SU-DHL-6 (cell line): ENCODE data around the gene PIGR.
A peak's percentile ranks its signal among the peaks of the same experiment; 100 is the strongest.

Source experiments
- H2AFZ ChIP-seq: fragments of 200-600 bp; sonication (generic); 2 replicates; pipeline ENCODE4 v1.6.1; 2014; ENCODE audit warnings: low read depth, mild to moderate bottlenecking, moderate library complexity, mixed read lengths, antibody characterized with exemption, low read length; ENCODE audit not compliant: severe bottlenecking
- H3F3A ChIP-seq: fragments of 200-600 bp; shearing (Covaris generic); 2 replicates; pipeline ENCODE4 v1.6.0; 2016; ENCODE audit warnings: antibody characterized with exemption, mild to moderate bottlenecking; ENCODE audit not compliant: insufficient read depth
- H3K27ac ChIP-seq: fragments of 200-600 bp; sonication (generic); 2 replicates; pipeline ENCODE4 v1.5.1; 2016; ENCODE audit warnings: low read depth, mild to moderate bottlenecking, low read length, moderate library complexity, mixed read lengths
- H3K27me3 ChIP-seq: fragments of 200-600 bp; sonication (generic), shearing (Covaris generic); 2 replicates; pipeline ENCODE4 v1.6.0; 2014; ENCODE audit warnings: mild to moderate bottlenecking, low read length
- H3K36me3 ChIP-seq: fragments of 200-600 bp; sonication (generic); 2 replicates; pipeline ENCODE4 v1.6.1; 2014; ENCODE audit warnings: mild to moderate bottlenecking, low read length, mixed read lengths
- H3K4me2 ChIP-seq: fragments of 300-600, 200-600 bp; shearing (Covaris generic), sonication (generic); 2 replicates; pipeline ENCODE4 v1.6.0; 2014; ENCODE audit warnings: low read length, low read depth, mild to moderate bottlenecking; ENCODE audit not compliant: poor library complexity, severe bottlenecking
- H3K4me3 ChIP-seq: fragments of 200-600 bp; sonication (generic); 2 replicates; pipeline ENCODE4 v1.5.1; 2014; ENCODE audit warnings: antibody characterized with exemption, low read length, mild to moderate bottlenecking, mixed read lengths; ENCODE audit not compliant: insufficient read depth, poor library complexity, severe bottlenecking
- H3K79me2 ChIP-seq: fragments of 200-600 bp; sonication (generic); 2 replicates; pipeline ENCODE4 v1.6.1; 2014; ENCODE audit warnings: mild to moderate bottlenecking, low read length, moderate library complexity; ENCODE audit not compliant: insufficient read depth
- H3K9ac ChIP-seq: fragments of 200-600 bp; sonication (generic); 2 replicates; pipeline ENCODE4 v1.7.0; 2014; ENCODE audit warnings: mild to moderate bottlenecking, low read length
- H3K9me2 ChIP-seq: fragments of 200-600 bp; sonication (generic); replicated peaks from 2 replicates; pipeline ENCODE4 v1.6.1; 2014; ENCODE audit warnings: low read length; ENCODE audit not compliant: insufficient read depth
- H3K9me3 ChIP-seq: fragments of 200-600 bp; sonication (generic); 2 replicates; pipeline ENCODE4 v1.6.1; 2014; ENCODE audit warnings: low read length, mixed read lengths; ENCODE audit not compliant: insufficient read depth
- H4K20me1 ChIP-seq: fragments of 200-600 bp; sonication (generic); 2 replicates; pipeline ENCODE4 v1.6.1; 2014; ENCODE audit warnings: low read depth, mild to moderate bottlenecking, antibody characterized with exemption, low read length, moderate library complexity, mixed read lengths
- CTCF ChIP-seq: fragments of 200-600 bp; sonication (generic); IDR thresholded peaks from one replicate; pipeline ENCODE4 v1.5.1; 2017; ENCODE audit warnings: antibody characterized with exemption, mild to moderate bottlenecking, low read length, moderate library complexity; ENCODE audit not compliant: insufficient read depth, poor library complexity, severe bottlenecking
- EZH2phosphoT487 ChIP-seq: fragments of 200-600 bp; sonication (generic), shearing (Covaris generic); conservative IDR thresholded peaks from 2 replicates; pipeline ENCODE4 v1.6.1; 2018; ENCODE audit warnings: mild to moderate bottlenecking, antibody characterized with exemption, low read length, moderate library complexity, mixed read lengths

The PIGR gene

GRCh38 chr1:206913766-206914537 lies 32.3 kb downstream of the PIGR start:
- H3K79me2 ChIP-seq = no peaks in the 10 kb centered on the region
- no peaks in the 10 kb centered on the region for H3K36me3 ChIP-seq

GRCh38 chr1:206912445-206913095 lies 33.7 kb downstream of the PIGR start:
- Histone ChIP-seq H3K9ac (no peak overlapping the region), H3K9me3 (no peaks in the 10 kb centered on the region), H3K27me3 (no peaks in the 10 kb centered on the region), H3K9me2 (no peaks in the 10 kb centered on the region), H2AFZ (no peak overlapping the region), H3F3A (no peaks in the 10 kb centered on the region), H3K27ac (no peak overlapping the region), H3K79me2 (no peaks in the 10 kb centered on the region), H3K4me3 (no peak overlapping the region), H4K20me1 (no peaks in the 10 kb centered on the region), H3K36me3 (no peaks in the 10 kb centered on the region), H3K4me2 (no peak overlapping the region)
- no peak for TF ChIP-seq EZH2phosphoT487
- TF ChIP-seq CTCF = peak; percentile 67

More at GRCh38 chr1:206913766-206914537, 32.3 kb downstream of the PIGR start:
- H3K9me3 ChIP-seq = no peaks in the 10 kb centered on the region
- no peak overlapping the region for H3K27ac ChIP-seq
- no peak overlapping the region for H3K4me3 ChIP-seq
- no peaks in the 10 kb centered on the region for H3K9me2 ChIP-seq
- H3K4me2 ChIP-seq = no peak overlapping the region
- H3K27me3 ChIP-seq = no peaks in the 10 kb centered on the region
- TF ChIP-seq CTCF (no peak), EZH2phosphoT487 (no peak)
- no peaks in the 10 kb centered on the region for H3F3A ChIP-seq
- H3K9ac ChIP-seq = no peak overlapping the region
- no peak overlapping the region for H2AFZ ChIP-seq
- no peaks in the 10 kb centered on the region for H4K20me1 ChIP-seq

GRCh38 chr1:206911064-206911663 lies 35.1 kb downstream of the PIGR start:
- no peak overlapping the region for H3K27ac ChIP-seq
- no peaks in the 10 kb centered on the region for H3K79me2 ChIP-seq
- no peak overlapping the region for H3K9ac ChIP-seq
- no peaks in the 10 kb centered on the region for H4K20me1 ChIP-seq
- no peaks in the 10 kb centered on the region for H3K27me3 ChIP-seq
- no peaks in the 10 kb centered on the region for H3F3A ChIP-seq
- H2AFZ ChIP-seq = no peak overlapping the region
- H3K4me3 ChIP-seq = no peak overlapping the region
- TF ChIP-seq CTCF = peak; percentile 85
- no peak for TF ChIP-seq EZH2phosphoT487
- H3K36me3 ChIP-seq = no peaks in the 10 kb centered on the region
- no peak overlapping the region for H3K4me2 ChIP-seq
- no peaks in the 10 kb centered on the region for H3K9me3 ChIP-seq
- H3K9me2 ChIP-seq = no peaks in the 10 kb centered on the region
